ENCODE data around the gene WDR7. TPM values are rescaled to one million over a fixed set of nuclear protein-coding genes. Genes with fewer than 3 reads are reported as not detected.

The WDR7 gene
- total and polyA plus RNA-seq, 4 donors = 3.7 to 42.7 (median 19.0) TPM

- H3K27ac ChIP-seq (ENCODE audit: low read depth in 1 of 2, low read length in 1 of 2) = no peak overlapping the region
- peaks cover 0 to 5% (median 1%) of the 10 kb centered on the region in 4 donors for H3K36me3 ChIP-seq (ENCODE audit: control insufficient read depth in 4 of 4, insufficient read depth in 4 of 4, low read length in 4 of 4)
- DNase-seq (peak in 2 of 3 donors; percentile 64 to 72), ATAC-seq (ENCODE audit: insufficient read depth, low FRiP score) (no peak)
- no peaks in the 10 kb centered on the region for H3K27me3 ChIP-seq (ENCODE audit: control insufficient read depth in 3 of 3, insufficient read depth in 3 of 3, low read length in 2 of 3)
- WGBS, 2 donors = 49 to 79% methylated on average over 2 of the region's 2 CpGs
- no peak overlapping the region for H3K9ac ChIP-seq (ENCODE audit: insufficient read depth in 1 of 2, low read length in 2 of 2)
- no peaks in the 10 kb centered on the region for H3K9me3 ChIP-seq (ENCODE audit: control insufficient read depth in 4 of 4, insufficient read depth in 3 of 4, low read length in 3 of 4)
- H3K4me1 ChIP-seq (ENCODE audit: control insufficient read depth in 5 of 5, insufficient read depth in 5 of 5, low read length in 5 of 5) = peaks cover 0 to 10% (median 0%) of the 10 kb centered on the region in 5 donors
- TF ChIP-seq CTCF (IDR thresholded peaks at IDR 0.05; ENCODE audit: control extremely low read depth, extremely low read depth) = peak; percentile 27
- H3K4me3 ChIP-seq = no peak overlapping the region
Observed at GRCh38 chr18:56748698-56749268, 97.6 kb downstream of the WDR7 start.

- DNase-seq (peak in 2 of 3 donors; percentile 26 to 41), ATAC-seq (ENCODE audit: insufficient read depth, low FRiP score) (no peak)
- H3K9ac ChIP-seq (ENCODE audit: insufficient read depth in 1 of 2, low read length in 2 of 2) = no peak overlapping the region
- WGBS, 2 donors = 29 to 48% methylated on average over 9 of the region's 9 CpGs
- no peak overlapping the region for H3K27ac ChIP-seq (ENCODE audit: low read depth in 1 of 2, low read length in 1 of 2)
- no peaks in the 10 kb centered on the region for H3K9me3 ChIP-seq (ENCODE audit: control insufficient read depth in 4 of 4, insufficient read depth in 3 of 4, low read length in 3 of 4)
- no peaks in the 10 kb centered on the region for H3K27me3 ChIP-seq (ENCODE audit: control insufficient read depth in 3 of 3, insufficient read depth in 3 of 3, low read length in 2 of 3)
- TF ChIP-seq CTCF (IDR thresholded peaks at IDR 0.05; ENCODE audit: control extremely low read depth, extremely low read depth) = no peak
- H3K36me3 ChIP-seq (ENCODE audit: control insufficient read depth in 4 of 4, insufficient read depth in 4 of 4, low read length in 4 of 4) = peaks cover 0 to 2% (median 0%) of the 10 kb centered on the region in 4 donors
- no peak overlapping the region for H3K4me3 ChIP-seq
- no peaks in the 10 kb centered on the region for H3K4me1 ChIP-seq (ENCODE audit: control insufficient read depth in 5 of 5, insufficient read depth in 5 of 5, low read length in 5 of 5)
Observed at GRCh38 chr18:56756966-56757365, 105.8 kb downstream of the WDR7 start.

- WGBS, 2 donors = 85 to 90% methylated on average over 3 of the region's 3 CpGs
- TF ChIP-seq CTCF (IDR thresholded peaks at IDR 0.05; ENCODE audit: control extremely low read depth, extremely low read depth) = no peak
- H3K9ac ChIP-seq (ENCODE audit: insufficient read depth in 1 of 2, low read length in 2 of 2) = no peak overlapping the region
- H3K36me3 ChIP-seq (ENCODE audit: control insufficient read depth in 4 of 4, insufficient read depth in 4 of 4, low read length in 4 of 4) = peaks cover 0 to 3% (median 0%) of the 10 kb centered on the region in 4 donors
- H3K27ac ChIP-seq (ENCODE audit: low read depth in 1 of 2, low read length in 1 of 2) = no peak overlapping the region
- no peaks in the 10 kb centered on the region for H3K9me3 ChIP-seq (ENCODE audit: control insufficient read depth in 4 of 4, insufficient read depth in 3 of 4, low read length in 3 of 4)
- ATAC-seq (ENCODE audit: insufficient read depth, low FRiP score) (no peak), DNase-seq (no peak)
- no peaks in the 10 kb centered on the region for H3K4me1 ChIP-seq (ENCODE audit: control insufficient read depth in 5 of 5, insufficient read depth in 5 of 5, low read length in 5 of 5)
- H3K27me3 ChIP-seq (ENCODE audit: control insufficient read depth in 3 of 3, insufficient read depth in 3 of 3, low read length in 2 of 3) = no peaks in the 10 kb centered on the region
- H3K4me3 ChIP-seq = no peak overlapping the region
Observed at GRCh38 chr18:56770097-56770496, 118.9 kb downstream of the WDR7 start.

GRCh38 chr18:56770873-56771272 is 119.7 kb downstream of the WDR7 start:
- no peak for TF ChIP-seq CTCF (IDR thresholded peaks at IDR 0.05; ENCODE audit: control extremely low read depth, extremely low read depth)
- H3K27ac ChIP-seq (ENCODE audit: low read depth in 1 of 2, low read length in 1 of 2) = no peak overlapping the region
- no peak overlapping the region for H3K4me3 ChIP-seq
- ATAC-seq (ENCODE audit: insufficient read depth, low FRiP score) (no peak), DNase-seq (no peak)
- no peaks in the 10 kb centered on the region for H3K9me3 ChIP-seq (ENCODE audit: control insufficient read depth in 4 of 4, insufficient read depth in 3 of 4, low read length in 3 of 4)
- H3K36me3 ChIP-seq (ENCODE audit: control insufficient read depth in 4 of 4, insufficient read depth in 4 of 4, low read length in 4 of 4) = peaks cover 0 to 3% (median 2%) of the 10 kb centered on the region in 4 donors
- no peaks in the 10 kb centered on the region for H3K4me1 ChIP-seq (ENCODE audit: control insufficient read depth in 5 of 5, insufficient read depth in 5 of 5, low read length in 5 of 5)
- H3K9ac ChIP-seq (ENCODE audit: insufficient read depth in 1 of 2, low read length in 2 of 2) = no peak overlapping the region
- no peaks in the 10 kb centered on the region for H3K27me3 ChIP-seq (ENCODE audit: control insufficient read depth in 3 of 3, insufficient read depth in 3 of 3, low read length in 2 of 3)

All from lung (tissue), 12 donors.